Kidney epithelial cell (primary cell): ENCODE data around the gene PLA2G4E. TPM values are rescaled to one million over a fixed set of nuclear protein-coding genes. Genes with fewer than 3 reads are reported as not detected.

Experiments used
- DNase-seq: peaks from one replicate; pipeline ENCODE4 v3.0.0-alpha.2; 2010; ENCODE audit warnings: low read depth
- H3K27me3 ChIP-seq: 2 replicates; pipeline ENCODE4 v1.6.0; 2011; ENCODE audit warnings: low read length; ENCODE audit not compliant: control insufficient read depth, insufficient read depth
- H3K36me3 ChIP-seq: 2 replicates; pipeline ENCODE4 v1.5.1; 2011; ENCODE audit warnings: low read length; ENCODE audit not compliant: control insufficient read depth, insufficient read depth
- H3K4me3 ChIP-seq: 2 replicates; pipeline ENCODE4 v1.5.1; 2011; ENCODE audit warnings: low read depth, mild to moderate bottlenecking, control low read depth, low read length
- CTCF ChIP-seq: IDR thresholded peaks from 2 replicates; pipeline ENCODE4 v1.5.1; 2011; ENCODE audit warnings: mild to moderate bottlenecking, moderate library complexity, low read length, control low read depth, inconsistent platforms; ENCODE audit not compliant: insufficient read depth, poor library complexity, severe bottlenecking
- total RNA-seq: library from RNA; depleted of rRNA; stranded (reverse); fragments of >200 nt; gene quantifications from 2 replicates; pipeline ENCODE4 v1.2.3, GENCODE V29; 2015

PLA2G4E gene
- total RNA-seq, 1 donor from 2014 or later, result not detected

- DNase-seq, result no peak
- no peak overlapping the region for H3K4me3 ChIP-seq
- TF ChIP-seq CTCF, result no peak
- H3K27me3 ChIP-seq, result no peaks in the 10 kb centered on the region
- no peaks in the 10 kb centered on the region for H3K36me3 ChIP-seq
These were observed 37.2 kb upstream of the PLA2G4E start for GRCh38 chr15:42057799-42058646.

- DNase-seq, result peak; percentile 83
- Histone ChIP-seq H3K36me3 (no peaks in the 10 kb centered on the region), H3K27me3 (no peaks in the 10 kb centered on the region), H3K4me3 (peak overlapping the region; percentile 22)
- peak; percentile 71 for TF ChIP-seq CTCF
These were observed 36.3 kb upstream of the PLA2G4E start for GRCh38 chr15:42056934-42057798.

- H3K27me3 ChIP-seq, result peaks cover 3% of the 10 kb centered on the region
- DNase-seq, result no peak
- H3K36me3 ChIP-seq, result no peaks in the 10 kb centered on the region
- no peak overlapping the region for H3K4me3 ChIP-seq
- TF ChIP-seq CTCF, result no peak
These were observed 33.1 kb upstream of the PLA2G4E start for GRCh38 chr15:42053914-42054313.

- DNase-seq, result no peak
- Histone ChIP-seq H3K36me3 (no peaks in the 10 kb centered on the region), H3K27me3 (peaks cover 3% of the 10 kb centered on the region), H3K4me3 (no peak overlapping the region)
- no peak for TF ChIP-seq CTCF
These were observed 32.2 kb upstream of the PLA2G4E start for GRCh38 chr15:42053010-42053409.

GRCh38 chr15:42050484-42051255 lies 29.8 kb upstream of the PLA2G4E start:
- no peak for TF ChIP-seq CTCF
- Histone ChIP-seq H3K36me3 (no peaks in the 10 kb centered on the region), H3K4me3 (no peak overlapping the region), H3K27me3 (peaks cover 3% of the 10 kb centered on the region)
- no peak for DNase-seq
